MCF 10A (cell line): ENCODE measurements around the gene STK31. TPM values are rescaled to one million over a fixed set of nuclear protein-coding genes. Genes with fewer than 3 reads are reported as not detected.
"Not testable (repeated sequence)": the region's sequence is repeated elsewhere in the genome, so short reads cannot be mapped to it uniquely, and the experiment has no call there.

Experiments used
- BruUV-seq: library from RNA; stranded (reverse); fragments of 400-500 nt; replicated peaks from 2 replicates; lab custom pipeline; 2021; lab: Mats Ljungman, UMichigan
- CTCF ChIA-PET: fragments of 300-600 bp; sonication (Branson Sonifier 250); formaldehyde crosslinking; extraction: SDS; loops from one replicate; lab custom pipeline; 2021; ENCODE audit warnings: antibody characterized with exemption, inconsistent platforms; lab: Yijun Ruan, JAX
- POLR2A ChIA-PET: fragments of 300-600, 350-650 bp; sonication (Branson Sonifier 250); formaldehyde crosslinking; extraction: SDS; loops from one replicate; lab custom pipeline; 2020; ENCODE audit warnings: antibody characterized with exemption, inconsistent platforms; lab: Yijun Ruan, JAX
- DNase-seq: peaks from one replicate; pipeline ENCODE4 v3.0.0-alpha.2; 2018; ENCODE audit not compliant: unreplicated experiment
- H3K27ac Mint-ChIP-seq: one replicate; pipeline ENCODE4 v1.8.0; 2022; ENCODE audit warnings: mild to moderate bottlenecking, low read depth, mixed read lengths; ENCODE audit not compliant: unreplicated experiment
- H3K27me3 Mint-ChIP-seq: one replicate; pipeline ENCODE4 v1.8.0; 2022; ENCODE audit warnings: mixed read lengths; ENCODE audit not compliant: insufficient read depth, unreplicated experiment
- H3K36me3 Mint-ChIP-seq: one replicate; pipeline ENCODE4 v1.8.0; 2022; ENCODE audit warnings: mild to moderate bottlenecking, moderate library complexity, mixed read lengths; ENCODE audit not compliant: insufficient read depth, unreplicated experiment
- H3K4me1 Mint-ChIP-seq: one replicate; pipeline ENCODE4 v1.8.0; 2022; ENCODE audit warnings: mixed read lengths; ENCODE audit not compliant: insufficient read depth, unreplicated experiment
- H3K4me3 Mint-ChIP-seq: one replicate; pipeline ENCODE4 v1.8.0; 2022; ENCODE audit warnings: mild to moderate bottlenecking, moderate library complexity, mixed read lengths; ENCODE audit not compliant: unreplicated experiment
- H3K9me3 Mint-ChIP-seq: one replicate; pipeline ENCODE4 v1.8.0; 2022; ENCODE audit warnings: mixed read lengths; ENCODE audit not compliant: unreplicated experiment
- intact Hi-C: fragments of 100-400 bp; cut with micrococcal nuclease; formaldehyde crosslinking; loops from 2 replicates; pipeline ENCODE4 v1.14.1; 2022
- total RNA-seq: library from RNA; stranded (reverse); gene quantifications from 2 replicates; pipeline ENCODE4 v1.2.3, GENCODE V29; 2022
- TF ChIP-seq, protein P1 (sequence below): fragments of 200-600 bp; IDR thresholded peaks from one replicate; pipeline ENCODE4 v1.8.0; 2022; ENCODE audit warnings: antibody characterized with exemption, mild to moderate bottlenecking; ENCODE audit not compliant: unreplicated experiment

Gene STK31
- total RNA-seq, 1 experiment from 2014 or later = not detected

DNA sequence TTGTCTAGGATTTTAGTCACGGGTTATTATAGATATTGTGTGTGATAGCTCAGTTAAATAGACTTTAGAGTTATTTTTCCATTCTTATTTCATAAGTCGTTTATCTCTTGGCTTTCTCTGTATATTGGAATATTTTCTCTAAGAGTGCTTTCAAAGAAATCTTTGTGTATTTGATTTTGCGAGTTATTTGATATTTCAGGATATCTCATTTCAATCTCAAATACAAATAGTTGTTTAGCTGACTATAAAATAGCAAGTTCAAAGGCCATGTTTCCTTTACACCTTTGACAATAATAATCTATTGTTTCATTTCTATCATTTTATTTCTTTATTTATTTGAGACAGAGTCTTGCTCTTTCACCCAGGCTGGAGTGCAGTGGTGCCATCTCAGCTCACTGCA, 55.9 kb downstream of the STK31 start:
- Mint-ChIP-seq H3K4me1 (peaks cover 10% of the 10 kb centered on the region), H3K36me3 (no peaks in the 10 kb centered on the region), H3K4me3 (no peak overlapping the region), H3K9me3 (no peaks in the 10 kb centered on the region), H3K27ac (no peak overlapping the region), H3K27me3 (no peaks in the 10 kb centered on the region)
- BruUV-seq = no TSS peak
- TF ChIP-seq, protein P1, sequence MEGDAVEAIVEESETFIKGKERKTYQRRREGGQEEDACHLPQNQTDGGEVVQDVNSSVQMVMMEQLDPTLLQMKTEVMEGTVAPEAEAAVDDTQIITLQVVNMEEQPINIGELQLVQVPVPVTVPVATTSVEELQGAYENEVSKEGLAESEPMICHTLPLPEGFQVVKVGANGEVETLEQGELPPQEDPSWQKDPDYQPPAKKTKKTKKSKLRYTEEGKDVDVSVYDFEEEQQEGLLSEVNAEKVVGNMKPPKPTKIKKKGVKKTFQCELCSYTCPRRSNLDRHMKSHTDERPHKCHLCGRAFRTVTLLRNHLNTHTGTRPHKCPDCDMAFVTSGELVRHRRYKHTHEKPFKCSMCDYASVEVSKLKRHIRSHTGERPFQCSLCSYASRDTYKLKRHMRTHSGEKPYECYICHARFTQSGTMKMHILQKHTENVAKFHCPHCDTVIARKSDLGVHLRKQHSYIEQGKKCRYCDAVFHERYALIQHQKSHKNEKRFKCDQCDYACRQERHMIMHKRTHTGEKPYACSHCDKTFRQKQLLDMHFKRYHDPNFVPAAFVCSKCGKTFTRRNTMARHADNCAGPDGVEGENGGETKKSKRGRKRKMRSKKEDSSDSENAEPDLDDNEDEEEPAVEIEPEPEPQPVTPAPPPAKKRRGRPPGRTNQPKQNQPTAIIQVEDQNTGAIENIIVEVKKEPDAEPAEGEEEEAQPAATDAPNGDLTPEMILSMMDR = no peak
- DNase-seq = no peak
- intact Hi-C loops = no loop called here
- ChIA-PET CTCF (interaction anchor here (0.6 kb wide), 1 partner anchor 96 kb away, joined by 3 read pairs; no protein-coding TSS in a partner anchor), POLR2A (no interaction called here)

DNA sequence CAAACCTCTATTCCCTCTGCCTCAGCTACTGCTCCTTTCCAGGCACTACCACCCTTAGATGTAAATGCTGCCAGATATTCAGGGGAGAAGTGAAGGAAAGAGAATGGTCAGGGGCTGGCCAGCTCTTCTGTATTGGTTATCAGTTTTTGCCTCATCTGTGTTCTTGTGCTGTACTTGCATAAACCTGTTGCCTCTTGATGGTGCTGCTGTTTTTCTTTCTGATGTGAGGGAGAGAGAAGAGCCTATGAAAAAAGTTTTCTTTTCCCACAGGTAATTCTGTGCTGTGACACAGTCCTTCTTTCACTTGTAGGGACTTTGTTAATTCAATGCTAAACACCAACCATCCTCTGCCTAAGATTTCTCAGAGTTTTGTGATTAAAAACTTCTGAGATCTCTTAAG, 57.5 kb downstream of the STK31 start:
- DNase-seq = no peak
- ChIA-PET POLR2A (interaction anchor here (1.2 kb wide), 1 partner anchor 611 kb away, joined by 3 read pairs; no protein-coding TSS in a partner anchor), CTCF (no interaction called here)
- Mint-ChIP-seq H3K27me3 (no peaks in the 10 kb centered on the region), H3K4me1 (peaks cover 5% of the 10 kb centered on the region), H3K36me3 (no peaks in the 10 kb centered on the region), H3K27ac (no peak overlapping the region), H3K4me3 (no peak overlapping the region), H3K9me3 (no peaks in the 10 kb centered on the region)
- intact Hi-C loops = no loop called here
- BruUV-seq = no TSS peak
- TF ChIP-seq, protein P1 = no peak

DNA sequence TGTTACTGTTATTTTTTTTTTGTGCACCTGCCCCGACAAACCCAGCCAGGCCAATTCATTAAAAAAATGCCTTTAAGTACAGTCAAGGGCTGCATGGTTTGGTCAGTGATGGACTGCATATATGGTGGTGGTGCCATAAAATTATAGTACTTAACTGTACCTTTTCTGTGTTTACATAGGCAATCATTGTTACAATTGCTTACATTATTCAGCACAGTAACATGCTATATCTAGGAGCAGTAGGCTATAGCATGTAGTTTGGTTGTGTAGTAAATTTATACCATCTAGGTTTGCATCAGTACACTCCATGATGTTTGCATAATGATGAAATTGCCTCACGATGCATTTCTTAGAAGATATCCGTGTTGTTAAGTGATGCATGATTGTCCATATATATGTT, 58.0 kb downstream of the STK31 start:
- no peak for DNase-seq
- Mint-ChIP-seq H3K27me3 (no peaks in the 10 kb centered on the region), H3K9me3 (no peaks in the 10 kb centered on the region), H3K4me1 (peaks cover 5% of the 10 kb centered on the region), H3K4me3 (no peak overlapping the region), H3K27ac (no peak overlapping the region), H3K36me3 (no peaks in the 10 kb centered on the region)
- CTCF ChIA-PET = no interaction called here
- POLR2A ChIA-PET = no interaction called here
- no TSS peak for BruUV-seq
- TF ChIP-seq, protein P1 = no peak
- intact Hi-C loops = no loop called here

DNA sequence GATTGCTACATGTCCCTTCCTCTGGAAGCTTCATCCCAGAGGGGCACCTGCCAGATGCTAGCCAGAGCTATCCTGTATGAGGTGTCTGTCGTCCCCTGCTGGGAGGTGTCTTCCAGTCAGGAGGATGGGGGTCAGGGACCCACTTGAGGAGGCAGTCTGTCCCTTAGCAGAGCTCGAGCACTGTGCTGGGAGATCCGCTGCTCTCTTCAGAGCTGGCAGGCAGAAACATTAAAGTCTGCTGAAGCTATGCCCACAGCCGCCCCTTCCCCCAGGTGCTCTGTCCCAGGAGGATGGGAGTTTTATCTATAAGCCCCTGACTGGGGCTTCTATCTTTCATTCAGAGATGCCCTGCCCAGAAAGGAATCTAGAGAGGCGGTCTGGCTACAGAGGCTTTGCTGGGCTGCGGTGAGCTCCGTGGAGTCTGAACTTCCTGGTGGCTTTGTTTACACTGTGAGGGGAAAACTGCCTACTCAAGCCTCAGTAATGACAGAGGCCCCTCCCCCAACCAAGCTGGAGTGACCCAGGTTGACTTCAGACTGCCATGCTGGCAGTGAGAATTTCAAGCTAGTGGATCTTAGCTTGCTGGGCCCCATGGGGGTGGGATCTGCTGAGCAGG, 69.3 kb downstream of the STK31 start:
- H3K4me3 Mint-ChIP-seq, POLR2A ChIA-PET, DNase-seq, H3K27me3 Mint-ChIP-seq, intact Hi-C loops, BruUV-seq, H3K27ac Mint-ChIP-seq, H3K36me3 Mint-ChIP-seq, H3K9me3 Mint-ChIP-seq, H3K4me1 Mint-ChIP-seq: not testable (repeated sequence)
- CTCF ChIA-PET = interaction anchor here (0.6 kb wide), 1 partner anchor 112 kb away, joined by 4 read pairs; no protein-coding TSS in a partner anchor
